Brain microvascular endothelial cell (primary cell): ENCODE results near the gene ELMO1.
A peak's percentile ranks its signal among the peaks of the same experiment; 100 is the strongest.

Source experiments
- DNase-seq: peaks from one replicate; pipeline ENCODE4 v3.0.0-alpha.2; 2020
- H3K27ac ChIP-seq: fragments of 250-450 bp; sonication (Bioruptor Pico); 2 replicates; pipeline ENCODE4 v1.5.1; 2020; ENCODE audit warnings: mild to moderate bottlenecking, moderate library complexity
- H3K27me3 ChIP-seq: fragments of 250-450 bp; sonication (Bioruptor Pico); replicated peaks from 2 replicates; pipeline ENCODE4 v1.5.1; 2020; ENCODE audit warnings: mild to moderate bottlenecking
- H3K36me3 ChIP-seq: fragments of 250-450 bp; sonication (Bioruptor Pico); replicated peaks from 2 replicates; pipeline ENCODE4 v1.5.1; 2020; ENCODE audit warnings: mild to moderate bottlenecking
- H3K4me3 ChIP-seq: 2 replicates; pipeline ENCODE4 v1.5.1; 2011; ENCODE audit warnings: low read depth, mild to moderate bottlenecking, control low read depth, low read length, moderate library complexity
- CTCF ChIP-seq: IDR thresholded peaks from 2 replicates; pipeline ENCODE4 v1.5.1; 2011; ENCODE audit warnings: low read depth, mild to moderate bottlenecking, moderate library complexity, low read length, control low read depth, inconsistent platforms; ENCODE audit errors: missing control alignments
- in situ Hi-C: cut with HindIII; loops from 2 replicates; pipeline ENCODE4 v1.10.0; 2017; ENCODE audit warnings: low sequenced_read_pairs, low pct_ligation_motif_present

The ELMO1 gene

GRCh38 chr7:37285706-37286453 lies 162.8 kb downstream of the ELMO1 start:
- Histone ChIP-seq H3K36me3 (no peaks in the 10 kb centered on the region), H3K4me3 (no peak overlapping the region), H3K27ac (no peak overlapping the region), H3K27me3 (no peaks in the 10 kb centered on the region)
- no peak for TF ChIP-seq CTCF
- in situ Hi-C loops = no loop called here
- DNase-seq = no peak

- peak; percentile 2 for DNase-seq
- H3K27me3 ChIP-seq = no peaks in the 10 kb centered on the region
- no peak overlapping the region for H3K4me3 ChIP-seq
- in situ Hi-C loops = no loop called here
- no peaks in the 10 kb centered on the region for H3K36me3 ChIP-seq
- peak; percentile 23 for TF ChIP-seq CTCF
- H3K27ac ChIP-seq = no peak overlapping the region
Observed at GRCh38 chr7:37284805-37285231, 163.8 kb downstream of the ELMO1 start.

- no peak for TF ChIP-seq CTCF
- Histone ChIP-seq H3K27ac (no peak overlapping the region), H3K36me3 (no peaks in the 10 kb centered on the region), H3K4me3 (no peak overlapping the region), H3K27me3 (no peaks in the 10 kb centered on the region)
- DNase-seq = no peak
- in situ Hi-C loops = no loop called here
Observed at GRCh38 chr7:37284285-37284684, 164.4 kb downstream of the ELMO1 start.

- H3K36me3 ChIP-seq = no peaks in the 10 kb centered on the region
- no peak for DNase-seq
- no peaks in the 10 kb centered on the region for H3K27me3 ChIP-seq
- no peak for TF ChIP-seq CTCF
- in situ Hi-C loops = no loop called here
- H3K4me3 ChIP-seq = no peak overlapping the region
- no peak overlapping the region for H3K27ac ChIP-seq
Observed at GRCh38 chr7:37283716-37284115, 164.9 kb downstream of the ELMO1 start.

GRCh38 chr7:37282927-37283326 lies 165.7 kb downstream of the ELMO1 start:
- Histone ChIP-seq H3K36me3 (no peaks in the 10 kb centered on the region), H3K27me3 (no peaks in the 10 kb centered on the region), H3K4me3 (no peak overlapping the region), H3K27ac (no peak overlapping the region)
- TF ChIP-seq CTCF = no peak
- no peak for DNase-seq
- in situ Hi-C loops = no loop called here

GRCh38 chr7:37282093-37282444 lies 166.6 kb downstream of the ELMO1 start:
- no peak overlapping the region for H3K27ac ChIP-seq
- DNase-seq = no peak
- no peaks in the 10 kb centered on the region for H3K36me3 ChIP-seq
- TF ChIP-seq CTCF = no peak
- in situ Hi-C loops = no loop called here
- no peaks in the 10 kb centered on the region for H3K27me3 ChIP-seq
- H3K4me3 ChIP-seq = no peak overlapping the region
